Liver (tissue), 9 donors: ENCODE results near the gene CENPC. TPM values are rescaled to one million over a fixed set of nuclear protein-coding genes. Genes with fewer than 3 reads are reported as not detected.
"Not testable (repeated sequence)": the region's sequence is repeated elsewhere in the genome, so short reads cannot be mapped to it uniquely, and the experiment has no call there.

Experiments used
- DNase-seq: peaks from one replicate; pipeline ENCODE4 v3.0.0-alpha.2; 2017; ENCODE audit warnings: low spot score
- H3K27ac ChIP-seq, 2 donors: one replicate each; pipeline ENCODE4 v1.7.0; 2013; ENCODE audit warnings: inconsistent platforms in 2 of 2, low read length in 2 of 2, control low read depth in 1 of 2, low read depth in 1 of 2, mild to moderate bottlenecking in 1 of 2
- H3K27me3 ChIP-seq, 4 donors: one replicate each; pipeline versions ENCODE4 v1.6.1 to v1.7.0; 2013; ENCODE audit warnings: low read length in 3 of 4, inconsistent platforms in 1 of 4, mild to moderate bottlenecking in 1 of 4, moderate library complexity in 1 of 4; ENCODE audit not compliant: control insufficient read depth in 4 of 4, insufficient read depth in 4 of 4
- H3K36me3 ChIP-seq, 4 donors: one replicate each; pipeline versions ENCODE4 v1.6.1 to v1.7.0; 2013; ENCODE audit warnings: low read length in 3 of 4, mild to moderate bottlenecking in 3 of 4, low read depth in 1 of 4, moderate library complexity in 1 of 4; ENCODE audit not compliant: control insufficient read depth in 4 of 4, insufficient read depth in 3 of 4
- H3K4me1 ChIP-seq, 4 donors: one replicate each; pipeline versions ENCODE4 v1.6.1 to v1.7.0; 2013; ENCODE audit warnings: low read length in 3 of 4, mild to moderate bottlenecking in 3 of 4, moderate library complexity in 1 of 4; ENCODE audit not compliant: control insufficient read depth in 4 of 4, insufficient read depth in 4 of 4
- H3K4me3 ChIP-seq, 3 donors: one replicate each; pipeline versions ENCODE4 v1.6.1 to v1.7.0; 2013; ENCODE audit warnings: low read length in 3 of 3, control low read depth in 1 of 3, low read depth in 1 of 3, mild to moderate bottlenecking in 1 of 3
- H3K9ac ChIP-seq, 2 donors: one replicate each; pipeline ENCODE4 v1.7.0; 2013; ENCODE audit warnings: low read length in 2 of 2, mild to moderate bottlenecking in 2 of 2, moderate library complexity in 2 of 2, control low read depth in 1 of 2, low read depth in 1 of 2
- H3K9me3 ChIP-seq, 4 donors: one replicate each; pipeline versions ENCODE4 v1.6.1 to v1.7.0; 2013; ENCODE audit warnings: low read length in 3 of 4; ENCODE audit not compliant: control insufficient read depth in 4 of 4
- ATF3 ChIP-seq: IDR thresholded peaks from 2 replicates; pipeline ENCODE4 v1.6.1; 2016; ENCODE audit warnings: antibody characterized with exemption
- CTCF ChIP-seq: fragments of 150-350 bp; IDR thresholded peaks from 2 replicates; pipeline ENCODE4 v1.5.1; 2017; ENCODE audit warnings: improper control_type of control experiment, low read depth, low read length; ENCODE audit not compliant: missing input control
- EGR1 ChIP-seq, 2 donors: IDR thresholded peaks; 2 replicates each; pipeline ENCODE4 v1.6.1; 2016 to 2018; ENCODE audit warnings: antibody characterized with exemption in 2 of 2, low read depth in 2 of 2
- FOXA1 ChIP-seq: IDR thresholded peaks from 2 replicates; pipeline ENCODE4 v1.6.1; 2016; ENCODE audit warnings: antibody characterized with exemption
- FOXA2 ChIP-seq: IDR thresholded peaks from 2 replicates; pipeline ENCODE4 v1.6.1; 2016; ENCODE audit warnings: antibody characterized with exemption
- HNF4A ChIP-seq, 2 donors: conservative IDR thresholded peaks; 2 replicates each; pipeline ENCODE4 v1.6.1; 2016; ENCODE audit warnings: antibody characterized with exemption in 2 of 2, mild to moderate bottlenecking in 2 of 2
- HNF4G ChIP-seq: IDR thresholded peaks from 2 replicates; pipeline ENCODE4 v1.6.1; 2016; ENCODE audit warnings: antibody characterized with exemption
- JUND ChIP-seq, 2 donors: IDR thresholded peaks; 2 replicates each; pipeline ENCODE4 v1.6.1; 2016; ENCODE audit warnings: antibody characterized with exemption in 2 of 2
- MAX ChIP-seq: IDR thresholded peaks from 2 replicates; pipeline ENCODE4 v1.6.1; 2016; ENCODE audit warnings: antibody characterized with exemption
- NR2F2 ChIP-seq: IDR thresholded peaks from 2 replicates; pipeline ENCODE4 v1.6.1; 2016; ENCODE audit warnings: antibody characterized with exemption
- RXRA ChIP-seq, 2 donors: IDR thresholded peaks; 2 replicates each; pipeline ENCODE4 v1.6.1; 2017 to 2018; ENCODE audit warnings: antibody characterized with exemption in 2 of 2, mild to moderate bottlenecking in 1 of 2
- SP1 ChIP-seq: IDR thresholded peaks from 2 replicates; pipeline ENCODE4 v1.6.1; 2018; ENCODE audit warnings: antibody characterized with exemption, mild to moderate bottlenecking
- TAF1 ChIP-seq: conservative IDR thresholded peaks from 2 replicates; pipeline ENCODE4 v1.6.1; 2016; ENCODE audit warnings: antibody characterized with exemption, mild to moderate bottlenecking
- YY1 ChIP-seq: IDR thresholded peaks from 2 replicates; pipeline ENCODE4 v1.6.1; 2016; ENCODE audit warnings: antibody characterized with exemption, mild to moderate bottlenecking
- ZBTB33 ChIP-seq: IDR thresholded peaks from 2 replicates; pipeline ENCODE4 v1.6.1; 2016; ENCODE audit warnings: antibody characterized with exemption
- whole genome bisulfite sequencing: extraction: QIAGEN DNeasy Blood & Tissue Kit; methylation state at CpG from one replicate; pipeline ENCODE4 v1.1.7; 2013; 5-methylcytosine and 5-hydroxymethylcytosine counted together
- polyA plus RNA-seq, 2 donors: library from polyadenylated mRNA; stranded (reverse) in 1 of 2; unstranded in 1 of 2; fragments of 200-250 nt in 1 of 2; fragments of >200 nt in 1 of 2; fragmentation: Nextera tagmentation in 1 of 2; extraction: Ambion mirVana in 1 of 2; gene quantifications; one replicate each; pipeline versions ENCODE4 v1.2.1 to v1.2.3, GENCODE V29; 2013 to 2015
- total RNA-seq, 2 donors: library from RNA; depleted of rRNA; stranded (reverse); fragments of >200 nt; gene quantifications; one replicate each; pipeline ENCODE4 v1.2.3, GENCODE V29; 2014
- donor health status: healthy.
- donor health status: healthy.
- donor health status: healthy.
- donor health status: healthy.
- donor health status: healthy.

CENPC gene
- total and polyA plus RNA-seq, 4 donors: 1.9 to 14.9 (median 9.6) TPM

- no peaks in the 10 kb centered on the region for H3K27me3 ChIP-seq
- no peak for TF ChIP-seq TAF1
- TF ChIP-seq NR2F2: no peak
- no peak for TF ChIP-seq CTCF
- no peak for TF ChIP-seq SP1
- no peak for TF ChIP-seq MAX
- TF ChIP-seq ATF3: no peak
- no peak for TF ChIP-seq RXRA (IDR thresholded peaks at IDR 0.05)
- no peak for DNase-seq
- H3K9ac ChIP-seq: no peak overlapping the region
- H3K4me3 ChIP-seq: no peak overlapping the region
- H3K27ac ChIP-seq: no peak overlapping the region
- H3K9me3 ChIP-seq: no peaks in the 10 kb centered on the region
- 82% methylated on average over 1 of the region's 1 CpG for WGBS
- no peaks in the 10 kb centered on the region for H3K4me1 ChIP-seq
- H3K36me3 ChIP-seq: peaks cover 0 to 4% (median under 1%) of the 10 kb centered on the region in 4 donors
These were observed 98.5 kb downstream of the CENPC start for GRCh38 chr4:67446811-67447210.

- H3K9ac ChIP-seq, DNase-seq, H3K9me3 ChIP-seq, H3K4me1 ChIP-seq, H3K4me3 ChIP-seq, H3K27ac ChIP-seq, H3K36me3 ChIP-seq, H3K27me3 ChIP-seq: not testable (repeated sequence)
- WGBS: 75% methylated on average over 25 of the region's 25 CpGs
These were observed 99.4 kb downstream of the CENPC start for GRCh38 chr4:67445881-67446280.

- H3K27me3 ChIP-seq: no peaks in the 10 kb centered on the region
- no peak overlapping the region for H3K27ac ChIP-seq
- TF ChIP-seq FOXA2: no peak
- no peak for TF ChIP-seq MAX
- TF ChIP-seq ATF3: no peak
- no peak for TF ChIP-seq HNF4A (conservative IDR thresholded peaks at IDR 0.05)
- TF ChIP-seq TAF1: no peak
- TF ChIP-seq RXRA (IDR thresholded peaks at IDR 0.05): no peak
- no peak for TF ChIP-seq ZBTB33
- TF ChIP-seq CTCF: no peak
- TF ChIP-seq YY1: no peak
- no peak for TF ChIP-seq EGR1 (IDR thresholded peaks at IDR 0.05; ENCODE audit: low read depth in 2 of 2)
- TF ChIP-seq FOXA1: no peak
- no peak for TF ChIP-seq HNF4G
- no peak for TF ChIP-seq JUND (IDR thresholded peaks at IDR 0.05)
- no peak for DNase-seq
- 83% methylated on average over 4 of the region's 4 CpGs for WGBS
- no peaks in the 10 kb centered on the region for H3K9me3 ChIP-seq
- H3K4me1 ChIP-seq: no peaks in the 10 kb centered on the region
- H3K36me3 ChIP-seq: no peaks in the 10 kb centered on the region
- H3K9ac ChIP-seq: no peak overlapping the region
- H3K4me3 ChIP-seq: no peak overlapping the region
These were observed 106.3 kb downstream of the CENPC start for GRCh38 chr4:67438975-67439374.
